ENCODE data around the gene ZNF91. TPM values are rescaled to one million over a fixed set of nuclear protein-coding genes. Genes with fewer than 3 reads are reported as not detected.

ZNF91 gene
- 105 TPM in 2 replicates for total RNA-seq (2013; cell fraction: nucleolus; rRNA removed)
- 17.7 and 19.0 TPM in 2 replicates for total RNA-seq (2014; rRNA removed)
- 30.2 and 31.1 TPM in 2 replicates for total RNA-seq (2014; rRNA removed; fragmentation: Illumina TruSeq; extraction: Trizol)
- 17.3 and 19.9 TPM in 2 replicates for total RNA-seq (2021)
- 5.1 TPM for polyA plus RNA-seq (2011; ENCODE audit: low read depth)
- polyA plus RNA-seq (2011; rRNA removed) = 11.7 and 13.7 TPM in 2 replicates
- 9.2 and 10.8 TPM in 2 replicates for polyA plus RNA-seq (2011; cell fraction: cytosol; rRNA removed)
- 15.8 and 18.9 TPM in 2 replicates for polyA plus RNA-seq (2011; cell fraction: nucleus; rRNA removed)
- 8.0 and 9.1 TPM in 2 replicates for polyA plus RNA-seq (2012)
- polyA plus RNA-seq (2014; fragmentation: Illumina TruSeq; extraction: Trizol) = 12.7 and 14.8 TPM in 2 replicates
- 1 to 10 TPM; 4.6 to 5.1 TPM for polyA plus RNA-seq (2014; fragmentation: Nextera tagmentation; extraction: Ambion mirVana)
- polyA plus RNA-seq (2014; rRNA removed) = 8.9 and 9.2 TPM in 2 replicates
- 10 to 100 TPM in 1 of 2 experiments, 1 to 10 TPM in 1; 9.6 to 10.8 TPM for polyA plus RNA-seq (2016; fragmentation: Nextera tagmentation; extraction: Ambion mirVana)
- polyA minus RNA-seq (2011; rRNA and poly(A)+ RNA removed) = 16.5 and 21.3 TPM in 2 replicates
- 9.6 and 11.4 TPM in 2 replicates for polyA minus RNA-seq (2011; cell fraction: cytosol; rRNA and poly(A)+ RNA removed)
- polyA minus RNA-seq (2011; cell fraction: nucleus; rRNA and poly(A)+ RNA removed) = 16.3 and 29.1 TPM in 2 replicates
- percentile 80 among the genes with signal in this experiment for Bru-seq, nascent RNA
- BruChase-seq, experiment 1, labeled RNA remaining after a 6-hour chase = percentile 79 among the genes with signal in this experiment
- percentile 78 among the genes with signal in this experiment for BruChase-seq, experiment 2, labeled RNA remaining after a 2-hour chase
- long read RNA-seq, experiment 1, full-length matches to known transcripts = 1 of 1 reads
- long read RNA-seq, experiment 1, partial matches to known transcripts = 0 of 1 reads
- long read RNA-seq, experiment 1, other reads (novel, unspliced or antisense) = 0 of 1 reads
- long read RNA-seq, experiment 2, full-length matches to known transcripts = 3 of 6 reads
- long read RNA-seq, experiment 2, partial matches to known transcripts = 0 of 6 reads
- long read RNA-seq, experiment 2, other reads (novel, unspliced or antisense) = 3 of 6 reads

DNA sequence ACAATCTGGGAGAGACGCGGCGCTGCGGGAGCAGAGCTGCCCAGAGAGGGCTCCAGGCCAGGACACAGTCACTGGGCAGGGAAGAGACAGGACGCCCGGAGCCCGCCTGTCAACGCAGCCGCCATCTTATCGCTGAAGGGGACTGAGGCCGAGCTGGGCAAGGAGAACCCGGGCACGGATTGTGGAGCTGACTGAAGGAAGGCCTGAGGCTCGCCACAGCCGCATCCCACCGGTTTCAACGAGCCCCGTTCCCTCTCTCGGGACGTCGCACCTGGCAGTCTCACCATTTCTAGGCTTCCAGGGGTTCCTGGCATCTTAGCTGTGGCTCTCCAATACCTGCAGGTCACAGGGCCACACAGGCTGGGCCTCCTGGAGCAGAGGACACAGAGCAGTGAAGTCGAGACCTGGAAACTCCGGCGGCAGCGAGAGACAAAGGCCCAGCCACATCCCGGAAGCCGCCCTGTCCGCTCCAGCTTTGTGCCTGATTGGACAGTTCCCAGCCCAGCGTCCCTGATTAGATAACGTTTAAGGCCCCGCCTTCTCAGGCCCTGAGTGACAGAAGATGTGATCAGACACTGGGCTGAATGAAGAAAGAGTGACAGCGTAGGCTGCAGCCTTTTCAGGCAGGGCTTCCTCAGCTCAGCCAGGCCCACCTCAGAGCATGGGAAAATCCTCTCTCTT lies at the start of gene ZNF91:
ZNF91 (minus strand) TSS at position 431 of the 681 bp plus-strand sequence; CDS start at position 314, 117 bp downstream.
- BruUV-seq (replicated peaks) = TSS peak; percentile 64
- FAIRE-seq = peak; percentile 100
- intact Hi-C loops (cut with micrococcal nuclease; ENCODE audit: unreplicated experiment) = no loop called here
- TF ChIP-seq DPF2 (IDR thresholded peaks at IDR 0.05) (peak; percentile 88), NFYA (IDR thresholded peaks at IDR 0.05; ENCODE audit: borderline replicate concordance, low read depth, low read length) (peak; percentile 56; the same call in 1 of the 2 replicates), IKZF1 (conservative IDR thresholded peaks at IDR 0.05) (peak; percentile 28; the same call in 1 of the 2 replicates), RCOR1 (conservative IDR thresholded peaks at IDR 0.05; ENCODE audit: low read depth, low read length) (no peak), TCF7 (IDR thresholded peaks at IDR 0.05; ENCODE audit: borderline replicate concordance) (no peak), SUZ12 (IDR thresholded peaks at IDR 0.05; ENCODE audit: unreplicated experiment) (no peak), FOS (IDR thresholded peaks at IDR 0.05; ENCODE audit: borderline replicate concordance, extremely low read depth, insufficient read length) (peak; percentile 67), ATF3 (IDR thresholded peaks at IDR 0.05; ENCODE audit: borderline replicate concordance, extremely low read depth, low read depth, low read length) (no peak)
- TF ChIP-seq, protein P1, sequence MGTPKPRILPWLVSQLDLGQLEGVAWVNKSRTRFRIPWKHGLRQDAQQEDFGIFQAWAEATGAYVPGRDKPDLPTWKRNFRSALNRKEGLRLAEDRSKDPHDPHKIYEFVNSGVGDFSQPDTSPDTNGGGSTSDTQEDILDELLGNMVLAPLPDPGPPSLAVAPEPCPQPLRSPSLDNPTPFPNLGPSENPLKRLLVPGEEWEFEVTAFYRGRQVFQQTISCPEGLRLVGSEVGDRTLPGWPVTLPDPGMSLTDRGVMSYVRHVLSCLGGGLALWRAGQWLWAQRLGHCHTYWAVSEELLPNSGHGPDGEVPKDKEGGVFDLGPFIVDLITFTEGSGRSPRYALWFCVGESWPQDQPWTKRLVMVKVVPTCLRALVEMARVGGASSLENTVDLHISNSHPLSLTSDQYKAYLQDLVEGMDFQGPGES (IDR thresholded peaks at IDR 0.05) = peak; percentile 74
- TF ChIP-seq, protein P2, sequence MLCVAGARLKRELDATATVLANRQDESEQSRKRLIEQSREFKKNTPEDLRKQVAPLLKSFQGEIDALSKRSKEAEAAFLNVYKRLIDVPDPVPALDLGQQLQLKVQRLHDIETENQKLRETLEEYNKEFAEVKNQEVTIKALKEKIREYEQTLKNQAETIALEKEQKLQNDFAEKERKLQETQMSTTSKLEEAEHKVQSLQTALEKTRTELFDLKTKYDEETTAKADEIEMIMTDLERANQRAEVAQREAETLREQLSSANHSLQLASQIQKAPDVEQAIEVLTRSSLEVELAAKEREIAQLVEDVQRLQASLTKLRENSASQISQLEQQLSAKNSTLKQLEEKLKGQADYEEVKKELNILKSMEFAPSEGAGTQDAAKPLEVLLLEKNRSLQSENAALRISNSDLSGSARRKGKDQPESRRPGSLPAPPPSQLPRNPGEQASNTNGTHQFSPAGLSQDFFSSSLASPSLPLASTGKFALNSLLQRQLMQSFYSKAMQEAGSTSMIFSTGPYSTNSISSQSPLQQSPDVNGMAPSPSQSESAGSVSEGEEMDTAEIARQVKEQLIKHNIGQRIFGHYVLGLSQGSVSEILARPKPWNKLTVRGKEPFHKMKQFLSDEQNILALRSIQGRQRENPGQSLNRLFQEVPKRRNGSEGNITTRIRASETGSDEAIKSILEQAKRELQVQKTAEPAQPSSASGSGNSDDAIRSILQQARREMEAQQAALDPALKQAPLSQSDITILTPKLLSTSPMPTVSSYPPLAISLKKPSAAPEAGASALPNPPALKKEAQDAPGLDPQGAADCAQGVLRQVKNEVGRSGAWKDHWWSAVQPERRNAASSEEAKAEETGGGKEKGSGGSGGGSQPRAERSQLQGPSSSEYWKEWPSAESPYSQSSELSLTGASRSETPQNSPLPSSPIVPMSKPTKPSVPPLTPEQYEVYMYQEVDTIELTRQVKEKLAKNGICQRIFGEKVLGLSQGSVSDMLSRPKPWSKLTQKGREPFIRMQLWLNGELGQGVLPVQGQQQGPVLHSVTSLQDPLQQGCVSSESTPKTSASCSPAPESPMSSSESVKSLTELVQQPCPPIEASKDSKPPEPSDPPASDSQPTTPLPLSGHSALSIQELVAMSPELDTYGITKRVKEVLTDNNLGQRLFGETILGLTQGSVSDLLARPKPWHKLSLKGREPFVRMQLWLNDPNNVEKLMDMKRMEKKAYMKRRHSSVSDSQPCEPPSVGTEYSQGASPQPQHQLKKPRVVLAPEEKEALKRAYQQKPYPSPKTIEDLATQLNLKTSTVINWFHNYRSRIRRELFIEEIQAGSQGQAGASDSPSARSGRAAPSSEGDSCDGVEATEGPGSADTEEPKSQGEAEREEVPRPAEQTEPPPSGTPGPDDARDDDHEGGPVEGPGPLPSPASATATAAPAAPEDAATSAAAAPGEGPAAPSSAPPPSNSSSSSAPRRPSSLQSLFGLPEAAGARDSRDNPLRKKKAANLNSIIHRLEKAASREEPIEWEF (IDR thresholded peaks at IDR 0.05; ENCODE audit: insufficient replicate concordance, low read depth, low read length) = no peak

More for the DNA sequence above, at the start of gene ZNF91:
- peak; percentile 85 for DNase-seq (ENCODE audit: low read depth, low spot score)
- Histone ChIP-seq H3K4me1 (ENCODE audit: control insufficient read depth, insufficient read depth, low read length) (no peaks in the 10 kb centered on the region), H3K27me3 (replicated peaks in 1 of 2; ENCODE audit: control insufficient read depth in 2 of 2, insufficient read depth in 2 of 2, low read length in 1 of 2) (no peaks in the 10 kb centered on the region), H2AFZ (ENCODE audit: control insufficient read depth, low read depth, low read length) (peak within 1 kb of the TSS; percentile 87), H3K9ac (ENCODE audit: control insufficient read depth, insufficient read depth, low read length) (peak within 1 kb of the TSS; percentile 97), H3K4me2 (ENCODE audit: control insufficient read depth, insufficient read depth) (peak within 1 kb of the TSS; percentile 61), H3K9me3 (replicated peaks; ENCODE audit: control insufficient read depth, insufficient read depth, low read length) (peaks cover 3% of the 10 kb centered on the region; the same call in 2 of the 3 replicates), H3K27ac (ENCODE audit: control insufficient read depth, insufficient read depth) (peak within 1 kb of the TSS; percentile 96), H4K20me1 (ENCODE audit: control insufficient read depth, insufficient read depth) (no peaks in the 10 kb centered on the region), H3K4me3 (peak within 1 kb of the TSS; percentile 77), H3K79me2 (ENCODE audit: control insufficient read depth, insufficient read depth, low read length) (peaks cover 18% of the 10 kb centered on the region), H3K36me3 (ENCODE audit: control insufficient read depth in 2 of 2, insufficient read depth in 2 of 2, low read length in 1 of 2) (no peaks in the 10 kb centered on the region; a peak in 1 of 4 replicates)
- in situ Hi-C loops (cut with MboI) = loop anchor here (10.0 kb wide), 1 partner anchor 290 kb away; the partner anchor contains the start of gene ZNF675
- ChIA-PET POLR2A (no interaction called here), RAD21 (ENCODE audit: unreplicated experiment) (no interaction called here), CTCF (no interaction called here), SMC1A (ENCODE audit: uncharacterized antibody, unreplicated experiment) (interaction anchor here (1.0 to 1.3 kb wide), 2 partner anchors 9 to 121 kb away, joined by 3 to 5 read pairs; no protein-coding TSS in a partner anchor)
- peak; percentile 97 for ATAC-seq
- WGBS (ENCODE audit: insufficient coverage, insufficient replicate concordance, low lambda C conversion rate, missing lambda C conversion rate) = 2% methylated on average over 26 of the region's 32 CpGs
